Thoracic aorta (tissue), 2 donors: Measurements from ENCODE around the gene GON4L. TPM values are rescaled to one million over a fixed set of nuclear protein-coding genes. Genes with fewer than 3 reads are reported as not detected.
"Not testable (repeated sequence)": the region's sequence is repeated elsewhere in the genome, so short reads cannot be mapped to it uniquely, and the experiment has no call there.

Experiments
- ATAC-seq: fragments of 150-250 bp; one replicate; pipeline ENCODE4 v1.8.0; 2017; ENCODE audit warnings: low read depth; ENCODE audit not compliant: insufficient number of reproducible peaks, low FRiP score
- DNase-seq: peaks from one replicate; pipeline ENCODE4 v3.0.0-alpha.2; 2020; ENCODE audit warnings: low spot score
- H3K27ac ChIP-seq, 2 donors: fragments of 200-600 bp; sonication (generic); 1 replicate in 1 of 2; 2 replicates in 1 of 2; pipeline ENCODE4 v1.5.1; 2016; ENCODE audit warnings: mild to moderate bottlenecking in 2 of 2, moderate library complexity in 2 of 2
- H3K27me3 ChIP-seq: fragments of 200-600 bp; sonication (generic); replicated peaks from 2 replicates; pipeline ENCODE4 v1.6.0; 2016; ENCODE audit warnings: mild to moderate bottlenecking; ENCODE audit not compliant: insufficient read depth
- H3K36me3 ChIP-seq: fragments of 200-600 bp; sonication (generic); one replicate; pipeline ENCODE4 v1.5.1; 2016
- H3K4me1 ChIP-seq, 2 donors: fragments of 200-600 bp; sonication (generic); 1 replicate in 1 of 2; 2 replicates in 1 of 2; pipeline versions ENCODE4 v1.5.1 to v1.6.0; 2016; ENCODE audit warnings: low read depth in 2 of 2, mild to moderate bottlenecking in 1 of 2; ENCODE audit not compliant: control insufficient read depth in 1 of 2
- H3K4me3 ChIP-seq: fragments of 200-600 bp; sonication (generic); 2 replicates; pipeline ENCODE4 v1.5.1; 2016; ENCODE audit warnings: mild to moderate bottlenecking
- H3K9me3 ChIP-seq: fragments of 200-600 bp; sonication (generic); 2 replicates; pipeline ENCODE4 v1.5.1; 2016
- total RNA-seq, 2 donors: library from RNA; depleted of rRNA; stranded (reverse); fragments of >200 nt; gene quantifications; one replicate each; pipeline versions ENCODE4 v1.1.0 to v1.2.3, GENCODE V29; 2016
- TF ChIP-seq, protein P1 (sequence below): fragments of 200-600 bp; sonication (generic); IDR thresholded peaks from one replicate; pipeline ENCODE4 v1.5.1; 2019; ENCODE audit warnings: antibody characterized with exemption

Gene GON4L
- total RNA-seq, 2 donors from 2014 or later, result 39.3 to 83.2 TPM

DNA sequence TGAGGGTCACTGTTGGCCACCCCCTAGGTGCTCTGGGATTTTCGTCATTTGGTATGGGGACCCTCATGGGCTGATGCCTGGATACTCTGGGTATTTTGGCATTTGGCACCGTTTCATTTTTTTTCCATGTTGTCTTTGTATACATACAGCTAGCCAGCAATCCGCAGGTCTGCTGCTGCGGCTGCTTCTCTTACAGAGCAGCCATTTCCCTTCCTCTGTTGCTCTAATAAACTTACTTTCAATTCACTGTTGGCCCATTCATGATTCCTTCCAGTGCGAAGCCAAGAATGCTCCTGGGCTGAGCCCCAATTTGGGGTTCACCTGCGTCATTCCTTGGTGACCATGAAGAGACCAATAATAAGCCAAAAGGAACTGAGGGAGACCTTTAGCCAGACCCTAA lies 21.5 kb downstream of the GON4L start:
- no peak for ATAC-seq
- Histone ChIP-seq H3K4me1 (peaks cover 4 to 10% of the 10 kb centered on the region in 2 donors), H3K9me3 (no peaks in the 10 kb centered on the region), H3K4me3 (no peak overlapping the region), H3K27me3 (no peaks in the 10 kb centered on the region), H3K27ac (no peak overlapping the region), H3K36me3 (no peaks in the 10 kb centered on the region)
- TF ChIP-seq, protein P1, sequence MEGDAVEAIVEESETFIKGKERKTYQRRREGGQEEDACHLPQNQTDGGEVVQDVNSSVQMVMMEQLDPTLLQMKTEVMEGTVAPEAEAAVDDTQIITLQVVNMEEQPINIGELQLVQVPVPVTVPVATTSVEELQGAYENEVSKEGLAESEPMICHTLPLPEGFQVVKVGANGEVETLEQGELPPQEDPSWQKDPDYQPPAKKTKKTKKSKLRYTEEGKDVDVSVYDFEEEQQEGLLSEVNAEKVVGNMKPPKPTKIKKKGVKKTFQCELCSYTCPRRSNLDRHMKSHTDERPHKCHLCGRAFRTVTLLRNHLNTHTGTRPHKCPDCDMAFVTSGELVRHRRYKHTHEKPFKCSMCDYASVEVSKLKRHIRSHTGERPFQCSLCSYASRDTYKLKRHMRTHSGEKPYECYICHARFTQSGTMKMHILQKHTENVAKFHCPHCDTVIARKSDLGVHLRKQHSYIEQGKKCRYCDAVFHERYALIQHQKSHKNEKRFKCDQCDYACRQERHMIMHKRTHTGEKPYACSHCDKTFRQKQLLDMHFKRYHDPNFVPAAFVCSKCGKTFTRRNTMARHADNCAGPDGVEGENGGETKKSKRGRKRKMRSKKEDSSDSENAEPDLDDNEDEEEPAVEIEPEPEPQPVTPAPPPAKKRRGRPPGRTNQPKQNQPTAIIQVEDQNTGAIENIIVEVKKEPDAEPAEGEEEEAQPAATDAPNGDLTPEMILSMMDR, result no peak
- no peak for DNase-seq

DNA sequence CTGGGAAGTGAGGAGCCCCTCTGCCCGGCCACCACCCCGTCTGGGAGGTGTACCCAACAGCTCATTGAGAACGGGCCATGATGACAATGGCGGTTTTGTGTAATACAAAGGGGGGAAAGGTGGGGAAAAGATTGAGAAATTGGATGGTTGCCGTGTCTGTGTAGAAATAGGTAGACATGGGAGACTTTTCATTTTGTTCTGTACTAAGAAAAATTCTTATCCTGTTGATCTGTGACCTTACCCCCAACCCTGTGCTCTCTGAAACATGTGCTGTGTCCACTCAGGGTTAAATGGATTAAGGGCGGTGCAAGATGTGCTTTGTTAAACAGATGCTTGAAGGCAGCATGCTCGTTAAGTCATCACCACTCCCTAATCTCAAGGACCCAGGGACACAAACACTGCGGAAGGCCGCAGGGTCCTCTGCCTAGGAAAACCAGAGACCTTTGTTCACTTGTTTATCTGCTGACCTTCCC lies 22.1 kb downstream of the GON4L start:
- H3K27me3 ChIP-seq, H3K4me1 ChIP-seq, H3K27ac ChIP-seq, H3K4me3 ChIP-seq, ATAC-seq, H3K9me3 ChIP-seq, DNase-seq, H3K36me3 ChIP-seq: not testable (repeated sequence)

DNA sequence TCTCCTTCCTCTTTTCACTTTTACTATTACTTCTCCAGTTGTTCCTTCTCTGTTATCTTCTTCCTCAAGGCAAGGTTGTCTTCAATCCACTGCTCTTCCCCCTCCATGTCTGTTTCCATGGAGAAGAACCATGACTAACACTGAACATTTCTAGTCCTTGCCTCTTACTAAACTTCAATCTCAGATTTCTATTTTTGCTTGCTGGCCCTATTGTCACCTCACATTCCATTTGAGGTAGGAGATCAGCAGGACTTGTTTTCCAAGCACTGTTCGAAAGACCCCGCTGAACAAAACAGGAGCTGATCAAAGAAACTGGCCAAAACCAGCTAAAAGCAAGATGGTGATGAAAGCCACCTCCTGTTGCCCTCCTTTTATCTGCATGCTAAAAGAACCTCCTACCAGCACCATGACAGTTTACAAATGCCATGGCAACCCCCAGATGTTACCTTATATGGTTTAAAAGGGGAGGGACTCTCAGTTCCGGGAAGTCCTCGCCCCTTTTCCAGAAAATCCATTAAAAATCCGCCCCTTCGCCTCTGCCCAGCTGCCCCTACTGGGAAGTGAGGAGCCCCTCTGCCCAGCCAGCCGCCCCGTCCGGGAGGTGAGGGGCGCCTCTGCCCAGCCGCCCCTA lies 22.6 kb downstream of the GON4L start:
- H3K9me3 ChIP-seq, result no peaks in the 10 kb centered on the region

DNA sequence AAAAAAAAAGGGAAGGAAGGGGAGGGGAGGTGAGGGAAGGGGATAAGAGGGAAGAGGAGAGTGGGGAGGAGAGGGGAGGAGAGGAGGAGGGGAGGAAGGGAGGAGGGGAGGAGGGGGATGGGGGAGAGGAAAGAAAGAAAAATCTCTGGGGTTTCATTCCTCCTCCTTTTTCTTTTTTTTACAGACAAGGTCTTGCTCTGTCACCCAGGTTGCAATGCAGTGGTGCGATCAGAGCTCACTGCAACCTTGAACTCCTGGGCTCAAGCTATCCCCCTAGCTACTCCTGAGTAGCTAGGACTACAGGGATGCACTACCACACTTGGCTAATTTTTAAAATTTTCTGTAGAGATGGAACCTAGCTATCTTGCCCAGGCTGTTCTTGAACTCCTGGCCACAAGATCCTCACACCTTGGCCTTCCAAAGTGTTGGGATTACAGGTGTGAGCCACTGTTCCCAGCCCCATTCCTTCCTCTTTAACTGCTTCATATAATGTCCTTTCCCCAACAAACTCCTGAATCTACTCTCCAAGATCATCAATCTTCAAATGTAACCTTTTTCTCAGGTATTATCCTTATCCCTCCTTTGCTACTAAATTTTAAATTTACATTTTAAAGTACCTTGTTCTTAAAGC lies 23.2 kb downstream of the GON4L start:
- DNase-seq (no peak), ATAC-seq (no peak)
- no peak overlapping the region for H3K4me3 ChIP-seq
- H3K36me3 ChIP-seq, result no peaks in the 10 kb centered on the region
- no peak overlapping the region for H3K27ac ChIP-seq
- TF ChIP-seq, protein P1, result no peak
- H3K9me3 ChIP-seq, result no peaks in the 10 kb centered on the region
- peaks cover 4 to 10% of the 10 kb centered on the region in 2 donors for H3K4me1 ChIP-seq
- H3K27me3 ChIP-seq, result no peaks in the 10 kb centered on the region

More for the DNA sequence above, 22.6 kb downstream of the GON4L start:
- ATAC-seq (peak; percentile 28), DNase-seq (no peak)
- peaks cover 4 to 10% of the 10 kb centered on the region in 2 donors for H3K4me1 ChIP-seq
- no peak overlapping the region for H3K4me3 ChIP-seq
- no peak overlapping the region for H3K27ac ChIP-seq
- no peaks in the 10 kb centered on the region for H3K36me3 ChIP-seq
- TF ChIP-seq, protein P1, result no peak
- H3K27me3 ChIP-seq, result no peaks in the 10 kb centered on the region

DNA sequence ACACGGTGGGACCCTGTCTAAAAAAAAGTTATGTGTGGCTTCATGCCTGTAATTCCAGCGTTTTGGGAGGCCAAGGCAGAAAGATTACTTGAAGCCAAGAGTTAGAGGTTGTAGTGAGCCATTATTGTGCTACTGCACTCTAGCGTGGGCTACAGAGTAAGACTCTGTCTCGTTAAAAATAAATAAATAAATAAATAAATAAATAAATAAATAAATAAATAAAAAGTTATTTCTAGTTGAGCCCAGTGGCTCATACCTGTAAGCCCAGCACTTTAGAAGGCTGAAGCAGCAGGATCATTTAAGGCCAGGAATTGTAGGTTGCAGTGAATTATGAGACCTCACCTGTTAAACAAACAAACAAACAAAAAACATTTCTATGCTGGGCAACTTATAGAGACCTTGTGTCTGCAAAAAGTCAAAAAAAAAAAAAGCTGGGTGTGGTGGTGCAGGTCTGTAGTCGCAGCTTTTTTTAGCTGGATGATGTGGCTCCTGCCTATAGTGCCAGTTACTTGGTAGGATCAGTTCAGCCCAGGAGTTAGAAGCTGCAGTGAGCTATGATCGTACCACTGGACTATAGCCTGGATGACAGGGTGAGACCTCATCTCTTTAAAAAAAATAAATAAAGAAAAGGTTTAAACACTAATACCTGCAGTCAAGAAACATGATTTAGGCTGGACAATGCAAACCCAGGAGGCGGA lies 25.6 kb downstream of the GON4L start:
- Histone ChIP-seq H3K4me1 (peaks cover 4 to 10% of the 10 kb centered on the region in 2 donors), H3K27me3 (no peaks in the 10 kb centered on the region), H3K9me3 (no peaks in the 10 kb centered on the region), H3K4me3 (no peak overlapping the region), H3K36me3 (peaks cover 3% of the 10 kb centered on the region), H3K27ac (no peak overlapping the region)
- DNase-seq, result no peak
- ATAC-seq, result no peak
- TF ChIP-seq, protein P1, result no peak
